Activated CD8-positive, alpha-beta memory T cell treated with anti-CD3 and anti-CD28 coated beads, Interleukin-2, amount 50 U/mL, for 24 hours (primary cell): ENCODE data around the gene PUS7L.
"Not testable (repeated sequence)": the region's sequence is repeated elsewhere in the genome, so short reads cannot be mapped to it uniquely, and the experiment has no call there.

ENCODE experiments used
- DNase-seq: peaks from one replicate; pipeline ENCODE4 v3.0.0-alpha.2; 2020; ENCODE audit errors: extremely low read depth

The PUS7L gene

GRCh38 chr12:43758728-43759563, at the start of gene PUS7L, which contains the start of gene IRAK4:
TSS of gene PUS7L (minus strand) at chr12:43758790. CDS start at chr12:43755245, 3,545 bp downstream.
TSS of gene IRAK4 (plus strand) at chr12:43758951. CDS start at chr12:43768112, 9,161 bp downstream.
- DNase-seq = peak; percentile 90

GRCh38 chr12:43807386-43807785, 48.8 kb upstream of the PUS7L start:
- no peak for DNase-seq

- DNase-seq = no peak
These were observed 48.1 kb upstream of the PUS7L start for GRCh38 chr12:43806737-43807072.

- peak; percentile 63 for DNase-seq
These were observed 47.5 kb upstream of the PUS7L start, which contains the start of gene TWF1 for GRCh38 chr12:43805860-43806736. TSS of gene TWF1 (minus strand) at chr12:43806317. CDS start at chr12:43806245, 72 bp downstream.

GRCh38 chr12:43805149-43805859, 46.7 kb upstream of the PUS7L start:
- no peak for DNase-seq

- no peak for DNase-seq
These were observed 39.1 kb upstream of the PUS7L start for GRCh38 chr12:43797561-43798217.

- DNase-seq = no peak
These were observed 37.2 kb upstream of the PUS7L start for GRCh38 chr12:43795716-43796280.

GRCh38 chr12:43789941-43790340, 31.4 kb upstream of the PUS7L start:
- DNase-seq = no peak

GRCh38 chr12:43786899-43787693, 28.5 kb upstream of the PUS7L start:
- no peak for DNase-seq

- DNase-seq = no peak
These were observed 17.9 kb upstream of the PUS7L start for GRCh38 chr12:43776498-43776897.

GRCh38 chr12:43766291-43766690, 7.7 kb upstream of the PUS7L start:
- no peak for DNase-seq

- no peak for DNase-seq
These were observed 5.9 kb upstream of the PUS7L start for GRCh38 chr12:43764528-43764927.

GRCh38 chr12:43763769-43764168, 5.2 kb upstream of the PUS7L start:
- DNase-seq = no peak

- no peak for DNase-seq
These were observed 4.0 kb upstream of the PUS7L start for GRCh38 chr12:43762596-43762995.

GRCh38 chr12:43761500-43761899, 2.9 kb upstream of the PUS7L start:
- DNase-seq = no peak

GRCh38 chr12:43760396-43760795, 1.8 kb upstream of the PUS7L start:
- DNase-seq = no peak

GRCh38 chr12:43758247-43758727, 303 bp downstream of the PUS7L start:
- peak; percentile 3 for DNase-seq

GRCh38 chr12:43754015-43754414, 4.6 kb downstream of the PUS7L start:
- DNase-seq = no peak

- DNase-seq = not testable (repeated sequence)
These were observed 7.2 kb downstream of the PUS7L start for GRCh38 chr12:43751360-43751759.

- no peak for DNase-seq
These were observed 7.8 kb downstream of the PUS7L start for GRCh38 chr12:43750814-43751213.
